ENCODE results near the gene UPF1.

UPF1 gene

DNA sequence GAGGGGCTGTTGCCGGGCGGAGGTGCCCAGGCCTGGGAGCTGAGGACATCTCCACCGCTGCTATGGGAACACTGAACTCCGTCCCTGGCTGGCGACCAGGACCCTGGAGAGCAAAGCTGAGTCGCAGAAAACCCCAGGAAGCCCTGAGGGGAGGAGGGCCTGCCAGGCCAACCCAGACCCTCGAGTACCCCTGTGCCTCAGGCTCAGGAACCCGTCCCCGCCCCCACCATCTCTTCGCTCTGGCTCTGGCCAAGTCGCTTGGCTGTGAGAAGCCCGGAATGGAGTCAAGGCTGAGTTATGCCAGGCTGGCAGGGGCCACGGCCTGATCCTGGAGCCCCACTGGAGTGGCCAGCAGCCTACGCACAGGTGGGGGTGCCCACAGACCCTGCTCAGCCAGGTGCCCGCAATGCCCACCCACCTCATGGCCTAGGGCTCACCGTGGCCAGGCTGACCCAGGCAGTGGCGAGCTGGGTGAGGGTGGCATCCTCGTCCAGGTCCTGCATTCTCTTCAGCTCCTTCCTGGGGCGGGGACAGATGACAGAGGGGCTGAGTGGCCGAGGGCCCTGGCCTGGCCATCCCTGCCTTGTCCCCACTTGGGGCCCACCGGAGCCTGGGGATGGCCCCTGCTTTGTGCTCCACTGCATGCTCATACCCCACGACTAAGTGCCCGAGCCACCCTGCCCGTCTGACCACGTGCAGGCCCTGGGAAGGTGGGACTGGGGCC, 72.7 kb downstream of the UPF1 start:
- ChIA-PET POLR2A (no interaction called here), CTCF (no interaction called here)
- TF ChIP-seq SP1 (IDR thresholded peaks at IDR 0.05) (no peak), L3MBTL2 (conservative IDR thresholded peaks at IDR 0.05) (no peak), SUZ12 (IDR thresholded peaks at IDR 0.05) (no peak), ARNT (IDR thresholded peaks at IDR 0.05) (no peak), BHLHE40 (IDR thresholded peaks at IDR 0.05; ENCODE audit: borderline replicate concordance) (no peak), NFRKB (IDR thresholded peaks at IDR 0.05) (no peak), FOXK2 (IDR thresholded peaks at IDR 0.05) (no peak), FOXA1 (IDR thresholded peaks at IDR 0.05) (no peak), HDGF (IDR thresholded peaks at IDR 0.05; ENCODE audit: borderline replicate concordance) (no peak)
- TF ChIP-seq, protein P1, sequence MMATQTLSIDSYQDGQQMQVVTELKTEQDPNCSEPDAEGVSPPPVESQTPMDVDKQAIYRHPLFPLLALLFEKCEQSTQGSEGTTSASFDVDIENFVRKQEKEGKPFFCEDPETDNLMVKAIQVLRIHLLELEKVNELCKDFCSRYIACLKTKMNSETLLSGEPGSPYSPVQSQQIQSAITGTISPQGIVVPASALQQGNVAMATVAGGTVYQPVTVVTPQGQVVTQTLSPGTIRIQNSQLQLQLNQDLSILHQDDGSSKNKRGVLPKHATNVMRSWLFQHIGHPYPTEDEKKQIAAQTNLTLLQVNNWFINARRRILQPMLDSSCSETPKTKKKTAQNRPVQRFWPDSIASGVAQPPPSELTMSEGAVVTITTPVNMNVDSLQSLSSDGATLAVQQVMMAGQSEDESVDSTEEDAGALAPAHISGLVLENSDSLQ (IDR thresholded peaks at IDR 0.05): no peak
- DNase-seq (ENCODE audit: extremely low spot score): no peak

DNA sequence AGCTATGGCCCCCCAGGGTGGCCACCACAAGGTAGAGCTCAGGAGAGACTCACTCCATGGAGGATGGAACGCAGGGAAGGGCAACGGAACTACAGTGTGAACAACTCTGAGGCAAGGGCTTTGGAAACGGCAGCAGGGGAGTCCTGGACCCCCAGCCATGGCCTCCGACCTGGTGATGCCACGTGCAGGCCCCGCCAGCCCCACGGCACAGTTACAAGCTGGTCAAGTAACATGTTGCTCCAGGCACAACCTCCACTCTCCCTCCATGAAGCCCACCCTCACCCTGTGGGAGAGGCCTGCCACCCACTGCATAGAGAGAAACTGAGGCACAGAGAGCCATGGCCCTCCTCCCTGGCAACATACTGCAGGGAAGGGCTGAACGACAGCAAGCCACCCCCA, 73.3 kb downstream of the UPF1 start:
- ChIA-PET CTCF (no interaction called here), POLR2A (no interaction called here)
- TF ChIP-seq ZNF384 (IDR thresholded peaks at IDR 0.05): no peak

DNA sequence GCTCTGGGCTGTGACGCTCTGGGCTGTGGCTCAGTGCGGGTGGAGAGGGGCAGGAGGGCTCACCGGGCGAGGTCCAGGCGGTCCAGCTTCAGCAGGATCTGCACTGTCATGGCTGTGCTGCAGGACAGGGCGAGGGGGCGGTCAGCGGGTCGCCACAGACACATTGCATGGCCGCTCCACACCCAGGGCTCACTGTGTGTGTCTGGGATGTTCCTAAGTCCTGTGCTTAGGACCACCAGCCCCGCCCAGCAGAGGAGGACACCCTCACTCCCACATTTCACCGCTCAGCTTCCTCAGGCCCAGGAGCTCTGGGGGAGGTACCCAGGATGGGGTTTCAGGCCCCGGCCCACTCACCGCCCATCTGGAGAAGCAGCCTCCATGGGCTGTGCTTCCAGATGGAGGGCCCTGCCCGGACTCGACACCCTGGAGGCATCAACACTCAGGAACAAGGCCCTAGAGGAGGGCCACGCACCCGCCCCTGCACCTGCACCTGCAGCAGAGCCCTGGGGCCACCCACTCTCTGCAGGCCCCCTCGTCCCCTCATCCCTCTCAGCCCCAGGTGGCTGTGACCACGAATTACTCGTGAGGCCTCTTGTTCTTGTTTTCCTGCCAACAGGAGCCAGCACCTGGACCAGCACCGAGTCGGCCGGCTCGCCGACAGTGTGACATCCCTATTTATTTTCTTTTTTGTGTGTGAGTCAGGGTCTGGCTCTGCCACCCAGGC, 73.9 kb downstream of the UPF1 start:
- DNase-seq (ENCODE audit: extremely low spot score): no peak
- CTCF ChIA-PET: no interaction called here
- TF ChIP-seq NFRKB (IDR thresholded peaks at IDR 0.05): no peak
- no peak for TF ChIP-seq SP1 (IDR thresholded peaks at IDR 0.05)
- TF ChIP-seq CTBP1 (IDR thresholded peaks at IDR 0.05; ENCODE audit: borderline replicate concordance): no peak
- no peak for TF ChIP-seq TARDBP (IDR thresholded peaks at IDR 0.05)
- POLR2A ChIA-PET: no interaction called here

More for the DNA sequence above, 73.3 kb downstream of the UPF1 start:
- DNase-seq (ENCODE audit: extremely low spot score): no peak

DNA sequence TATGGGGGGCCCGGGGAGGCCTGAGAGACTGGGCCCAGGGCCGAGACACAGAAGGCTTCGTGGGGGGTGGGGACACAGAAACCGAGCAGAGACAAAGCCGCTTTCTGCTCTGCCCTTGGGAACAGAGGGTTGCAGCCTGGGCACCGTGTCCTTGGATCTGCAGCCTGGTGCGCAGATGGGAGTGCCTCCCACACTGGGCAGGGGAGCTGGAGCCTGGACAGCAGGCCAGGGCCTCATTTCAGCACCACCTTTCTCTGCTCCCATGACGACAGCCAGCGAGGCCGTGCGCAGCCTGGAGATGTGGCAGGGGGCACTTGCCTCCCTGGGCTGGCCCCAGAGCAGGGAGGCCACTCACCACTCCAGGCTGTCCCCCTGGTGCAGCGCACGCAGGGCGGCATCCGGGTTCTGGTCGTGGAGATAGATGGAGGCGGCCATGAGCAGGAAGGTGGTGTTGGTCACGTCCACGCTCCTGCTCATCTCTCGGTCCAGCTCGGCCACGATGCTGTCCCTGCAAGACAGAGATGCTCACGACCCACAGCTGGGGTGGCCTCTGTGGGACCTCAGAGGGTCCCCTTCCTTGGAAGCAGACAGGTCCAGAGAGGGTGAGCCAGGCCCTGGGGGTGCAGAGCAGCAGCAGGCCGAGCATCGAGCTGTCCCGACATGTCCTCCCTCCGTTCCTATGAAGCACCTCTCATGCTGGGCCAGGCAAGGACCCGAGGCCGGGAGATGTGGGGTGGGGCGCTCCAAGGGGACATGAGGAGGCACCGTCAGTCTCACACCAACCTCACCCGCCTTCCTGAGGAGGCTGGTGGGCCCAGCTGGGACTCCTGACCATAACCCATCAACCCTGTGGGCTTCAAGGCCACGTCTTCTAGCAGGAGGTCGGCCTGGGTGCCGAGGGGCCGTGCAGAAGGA, 75.1 kb downstream of the UPF1 start:
- ChIA-PET POLR2A (interaction anchor here (2.0 kb wide), 1 partner anchor 11 kb away, joined by 5 read pairs; the partner anchor contains the start of gene CERS1), CTCF (no interaction called here)
- no peak for DNase-seq (ENCODE audit: extremely low spot score)
- TF ChIP-seq BHLHE40 (IDR thresholded peaks at IDR 0.05; ENCODE audit: borderline replicate concordance) (no peak), FOXM1 (IDR thresholded peaks at IDR 0.05; ENCODE audit: borderline replicate concordance) (no peak), FOXA1 (IDR thresholded peaks at IDR 0.05) (no peak), SP1 (IDR thresholded peaks at IDR 0.05) (no peak), ZNF384 (IDR thresholded peaks at IDR 0.05) (no peak), SUZ12 (IDR thresholded peaks at IDR 0.05) (no peak), L3MBTL2 (conservative IDR thresholded peaks at IDR 0.05) (no peak), FOXK2 (IDR thresholded peaks at IDR 0.05) (no peak), LEF1 (IDR thresholded peaks at IDR 0.05; ENCODE audit: borderline replicate concordance) (no peak), ELF4 (IDR thresholded peaks at IDR 0.05) (no peak), ARNT (IDR thresholded peaks at IDR 0.05) (no peak), HDGF (IDR thresholded peaks at IDR 0.05; ENCODE audit: borderline replicate concordance) (no peak), NFRKB (IDR thresholded peaks at IDR 0.05) (no peak), TARDBP (IDR thresholded peaks at IDR 0.05) (no peak)
- TF ChIP-seq, protein P1 (IDR thresholded peaks at IDR 0.05): no peak

DNA sequence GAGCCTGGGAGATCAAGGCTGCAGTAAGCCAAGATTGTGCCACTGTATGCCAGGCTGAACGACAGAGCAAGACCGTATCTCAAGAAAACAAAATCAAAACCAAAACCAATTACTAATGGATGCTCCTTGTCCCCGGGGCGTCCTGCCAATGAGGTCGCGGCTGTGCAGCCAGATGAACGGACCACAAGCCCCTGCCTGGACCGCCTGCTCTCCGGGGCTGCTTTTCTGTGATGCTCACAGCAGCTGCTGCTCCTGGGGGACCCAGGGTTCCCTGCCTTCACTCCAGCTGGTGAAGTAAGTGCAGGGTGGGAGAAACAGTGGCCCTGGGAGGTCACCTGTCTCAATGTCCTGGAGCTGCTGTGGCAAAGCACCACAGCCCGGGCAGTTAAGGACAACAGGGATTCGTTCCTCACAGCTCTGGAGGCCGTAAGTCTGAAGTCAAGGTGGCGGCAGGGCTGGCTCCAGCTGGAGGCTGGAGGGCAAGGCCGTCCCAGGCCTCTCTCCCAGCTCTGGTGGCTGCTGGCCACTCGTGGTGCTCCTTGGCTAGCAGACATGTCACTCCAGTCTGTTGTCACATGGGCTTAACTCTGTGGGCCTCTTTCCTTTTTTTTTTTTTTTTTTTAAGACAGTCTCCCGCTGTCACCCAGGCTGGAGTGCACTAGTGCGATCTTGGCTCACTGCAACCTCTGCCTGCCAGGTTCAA, 77.3 kb downstream of the UPF1 start:
- no peak for DNase-seq (ENCODE audit: extremely low spot score)
- TF ChIP-seq FOXM1 (IDR thresholded peaks at IDR 0.05; ENCODE audit: borderline replicate concordance): no peak
- TF ChIP-seq NFRKB (IDR thresholded peaks at IDR 0.05): no peak
- no peak for TF ChIP-seq HDGF (IDR thresholded peaks at IDR 0.05; ENCODE audit: borderline replicate concordance)
- no peak for TF ChIP-seq FOXA1 (IDR thresholded peaks at IDR 0.05)
- ChIA-PET POLR2A (interaction anchor here (1.4 kb wide), 1 partner anchor 10 kb away, joined by 3 read pairs; the partner anchor contains the start of genes COPE and DDX49), CTCF (interaction anchor here (0.8 kb wide), 1 partner anchor 14 kb away, joined by 3 read pairs; no protein-coding TSS in a partner anchor)

DNA sequence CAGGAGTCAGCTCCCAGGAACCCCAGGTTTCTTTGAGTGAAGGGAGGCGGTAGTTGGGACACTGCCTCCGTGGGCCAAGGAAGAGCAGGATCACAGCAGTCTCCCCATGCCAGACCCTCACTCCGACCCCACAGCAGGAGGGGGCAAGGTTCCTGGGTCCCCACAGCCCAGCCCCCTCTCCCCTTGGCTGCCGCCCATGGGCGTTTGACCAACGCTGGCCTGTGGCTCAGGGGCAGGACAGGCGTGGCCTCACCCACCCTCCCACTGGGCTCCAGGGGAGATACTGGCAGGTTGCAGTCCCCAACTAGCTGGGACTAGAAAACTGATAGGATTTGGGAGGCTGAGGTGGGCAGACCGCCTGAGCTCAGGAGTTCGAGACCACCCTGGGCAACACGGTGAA, 78.3 kb downstream of the UPF1 start:
- POLR2A ChIA-PET: no interaction called here
- no peak for TF ChIP-seq ARNT (IDR thresholded peaks at IDR 0.05)
- TF ChIP-seq ZNF384 (IDR thresholded peaks at IDR 0.05): no peak
- TF ChIP-seq BHLHE40 (IDR thresholded peaks at IDR 0.05; ENCODE audit: borderline replicate concordance): no peak
- TF ChIP-seq, protein P1 (IDR thresholded peaks at IDR 0.05): no peak
- TF ChIP-seq FOXK2 (IDR thresholded peaks at IDR 0.05): no peak
- TF ChIP-seq HDGF (IDR thresholded peaks at IDR 0.05; ENCODE audit: borderline replicate concordance): no peak
- TF ChIP-seq TARDBP (IDR thresholded peaks at IDR 0.05): no peak
- TF ChIP-seq ELF4 (IDR thresholded peaks at IDR 0.05): no peak
- TF ChIP-seq FOXA1 (IDR thresholded peaks at IDR 0.05): no peak
- no peak for TF ChIP-seq CTBP1 (IDR thresholded peaks at IDR 0.05; ENCODE audit: borderline replicate concordance)
- TF ChIP-seq SUZ12 (IDR thresholded peaks at IDR 0.05): no peak
- TF ChIP-seq NFRKB (IDR thresholded peaks at IDR 0.05): no peak
- TF ChIP-seq SP1 (IDR thresholded peaks at IDR 0.05): no peak
- TF ChIP-seq L3MBTL2 (conservative IDR thresholded peaks at IDR 0.05): no peak
- no peak for TF ChIP-seq FOXM1 (IDR thresholded peaks at IDR 0.05; ENCODE audit: borderline replicate concordance)
- no peak for TF ChIP-seq LEF1 (IDR thresholded peaks at IDR 0.05; ENCODE audit: borderline replicate concordance)
- no peak for DNase-seq (ENCODE audit: extremely low spot score)
- CTCF ChIA-PET: no interaction called here
